ENCODE data around the gene SNN.

The SNN gene

DNA sequence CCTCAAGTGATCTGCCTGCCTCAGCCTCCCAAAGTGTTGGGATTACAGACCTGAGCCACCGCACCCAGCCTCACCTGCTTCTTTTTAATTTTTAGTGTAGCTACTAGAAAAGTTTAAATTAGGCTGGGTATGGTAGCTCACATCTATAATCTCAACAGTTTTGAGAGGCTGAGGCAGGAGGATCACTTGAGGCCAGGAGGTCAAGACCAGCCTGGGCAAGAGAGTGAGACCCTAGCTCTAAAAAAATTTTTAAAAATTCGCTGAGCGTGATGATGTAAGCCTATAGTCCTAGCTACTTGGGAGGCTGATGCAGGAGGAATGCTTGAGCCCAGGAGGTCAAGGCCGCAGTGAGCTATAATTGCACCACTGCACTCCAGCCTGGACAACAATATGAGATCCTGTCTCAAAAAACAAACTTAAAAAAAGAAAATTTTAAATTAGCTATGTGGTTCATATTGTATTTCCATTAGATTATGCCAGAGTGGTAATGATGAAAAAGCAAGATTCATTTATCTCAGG, 39.5 kb downstream of the SNN start:
- Histone ChIP-seq H2AFZ (ENCODE audit: low read length) (no peak overlapping the region), H3K9me3 (ENCODE audit: insufficient read depth, low read depth, low read length) (no peaks in the 10 kb centered on the region), H3K4me2 (ENCODE audit: low read depth, low read length, poor library complexity, severe bottlenecking) (no peak overlapping the region), H3K27me3 (ENCODE audit: insufficient read depth, low read length, poor library complexity, severe bottlenecking) (no peaks in the 10 kb centered on the region), H3F3A (ENCODE audit: low read depth) (no peaks in the 10 kb centered on the region), H3K9ac (ENCODE audit: low read depth, low read length, poor library complexity, severe bottlenecking) (no peak overlapping the region), H3K79me2 (ENCODE audit: insufficient read depth, low read length) (no peaks in the 10 kb centered on the region), H4K20me1 (ENCODE audit: insufficient read depth, low read length, poor library complexity, severe bottlenecking) (no peaks in the 10 kb centered on the region), H3K9me2 (replicated peaks; ENCODE audit: low read depth, low read length) (no peaks in the 10 kb centered on the region), H3K36me3 (ENCODE audit: insufficient read depth, low read length) (peaks cover 10% of the 10 kb centered on the region; the same call in 1 of the 2 replicates), H3K4me3 (ENCODE audit: low read length, poor library complexity, severe bottlenecking) (no peak overlapping the region), H3K4me1 (ENCODE audit: insufficient read depth, low read length, poor library complexity, severe bottlenecking) (no peaks in the 10 kb centered on the region)
- TF ChIP-seq, protein P1, sequence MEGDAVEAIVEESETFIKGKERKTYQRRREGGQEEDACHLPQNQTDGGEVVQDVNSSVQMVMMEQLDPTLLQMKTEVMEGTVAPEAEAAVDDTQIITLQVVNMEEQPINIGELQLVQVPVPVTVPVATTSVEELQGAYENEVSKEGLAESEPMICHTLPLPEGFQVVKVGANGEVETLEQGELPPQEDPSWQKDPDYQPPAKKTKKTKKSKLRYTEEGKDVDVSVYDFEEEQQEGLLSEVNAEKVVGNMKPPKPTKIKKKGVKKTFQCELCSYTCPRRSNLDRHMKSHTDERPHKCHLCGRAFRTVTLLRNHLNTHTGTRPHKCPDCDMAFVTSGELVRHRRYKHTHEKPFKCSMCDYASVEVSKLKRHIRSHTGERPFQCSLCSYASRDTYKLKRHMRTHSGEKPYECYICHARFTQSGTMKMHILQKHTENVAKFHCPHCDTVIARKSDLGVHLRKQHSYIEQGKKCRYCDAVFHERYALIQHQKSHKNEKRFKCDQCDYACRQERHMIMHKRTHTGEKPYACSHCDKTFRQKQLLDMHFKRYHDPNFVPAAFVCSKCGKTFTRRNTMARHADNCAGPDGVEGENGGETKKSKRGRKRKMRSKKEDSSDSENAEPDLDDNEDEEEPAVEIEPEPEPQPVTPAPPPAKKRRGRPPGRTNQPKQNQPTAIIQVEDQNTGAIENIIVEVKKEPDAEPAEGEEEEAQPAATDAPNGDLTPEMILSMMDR (conservative IDR thresholded peaks at IDR 0.05; ENCODE audit: low read length) = no peak
- TF ChIP-seq EZH2phosphoT487 (IDR thresholded peaks at IDR 0.05; ENCODE audit: borderline replicate concordance) = no peak

DNA sequence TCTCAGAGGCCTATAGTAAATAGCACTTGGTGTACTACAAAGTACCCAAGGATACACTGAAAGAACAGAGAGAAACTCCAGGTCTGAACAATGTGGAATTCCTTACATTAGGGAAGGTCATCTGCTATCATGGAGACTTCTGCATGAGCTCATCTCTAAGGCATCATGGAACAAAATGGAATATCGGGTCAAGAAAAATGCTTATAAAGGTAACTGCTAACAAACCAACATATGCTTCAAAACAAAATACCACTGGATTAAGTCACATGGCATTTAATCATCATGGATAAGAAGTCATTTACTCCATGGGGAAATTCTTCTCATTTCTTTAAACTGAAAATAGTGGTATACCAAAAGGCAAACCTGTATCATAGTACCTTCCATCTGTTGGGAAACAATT, 40.2 kb downstream of the SNN start:
- Histone ChIP-seq H3F3A (ENCODE audit: low read depth) (no peaks in the 10 kb centered on the region), H3K79me2 (ENCODE audit: insufficient read depth, low read length) (no peaks in the 10 kb centered on the region), H3K9ac (ENCODE audit: low read depth, low read length, poor library complexity, severe bottlenecking) (no peak overlapping the region), H3K4me3 (ENCODE audit: low read length, poor library complexity, severe bottlenecking) (no peak overlapping the region), H4K20me1 (ENCODE audit: insufficient read depth, low read length, poor library complexity, severe bottlenecking) (no peaks in the 10 kb centered on the region), H3K27me3 (ENCODE audit: insufficient read depth, low read length, poor library complexity, severe bottlenecking) (no peaks in the 10 kb centered on the region), H3K36me3 (ENCODE audit: insufficient read depth, low read length) (peaks cover 10% of the 10 kb centered on the region; the same call in 1 of the 2 replicates), H3K4me2 (ENCODE audit: low read depth, low read length, poor library complexity, severe bottlenecking) (no peak overlapping the region), H3K9me3 (ENCODE audit: insufficient read depth, low read depth, low read length) (no peaks in the 10 kb centered on the region), H3K4me1 (ENCODE audit: insufficient read depth, low read length, poor library complexity, severe bottlenecking) (no peaks in the 10 kb centered on the region), H2AFZ (ENCODE audit: low read length) (no peak overlapping the region), H3K9me2 (replicated peaks; ENCODE audit: low read depth, low read length) (no peaks in the 10 kb centered on the region)
- TF ChIP-seq, protein P1 (conservative IDR thresholded peaks at IDR 0.05; ENCODE audit: low read length) = no peak
- no peak for TF ChIP-seq EZH2phosphoT487 (IDR thresholded peaks at IDR 0.05; ENCODE audit: borderline replicate concordance)

DNA sequence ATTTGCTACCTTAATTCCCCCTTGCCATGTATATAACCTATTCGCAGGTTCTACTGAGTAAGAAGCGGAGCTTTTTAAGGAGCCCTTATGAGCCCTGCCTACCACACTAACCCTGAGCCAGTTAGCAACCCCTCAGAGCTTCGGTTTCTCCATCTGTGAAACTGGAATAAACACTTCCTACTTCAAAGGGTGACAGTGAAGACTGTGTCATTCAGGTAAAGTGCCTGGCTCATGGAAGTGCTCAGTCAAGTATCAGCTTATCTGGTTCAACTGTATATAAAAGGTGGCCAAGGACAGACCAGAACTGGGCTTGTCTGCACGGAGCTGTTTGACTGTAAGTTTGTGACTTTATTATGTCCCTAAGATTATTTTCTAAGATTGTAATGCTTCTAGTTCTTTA, 43.4 kb downstream of the SNN start:
- Histone ChIP-seq H4K20me1 (ENCODE audit: insufficient read depth, low read length, poor library complexity, severe bottlenecking) (no peaks in the 10 kb centered on the region), H3F3A (ENCODE audit: low read depth) (no peaks in the 10 kb centered on the region), H3K9me2 (replicated peaks; ENCODE audit: low read depth, low read length) (no peaks in the 10 kb centered on the region), H2AFZ (ENCODE audit: low read length) (no peak overlapping the region), H3K4me1 (ENCODE audit: insufficient read depth, low read length, poor library complexity, severe bottlenecking) (peaks cover 4% of the 10 kb centered on the region), H3K9ac (ENCODE audit: low read depth, low read length, poor library complexity, severe bottlenecking) (no peak overlapping the region), H3K4me2 (ENCODE audit: low read depth, low read length, poor library complexity, severe bottlenecking) (no peak overlapping the region), H3K9me3 (ENCODE audit: insufficient read depth, low read depth, low read length) (no peaks in the 10 kb centered on the region), H3K4me3 (ENCODE audit: low read length, poor library complexity, severe bottlenecking) (no peak overlapping the region), H3K36me3 (ENCODE audit: insufficient read depth, low read length) (peaks cover 10% of the 10 kb centered on the region; the same call in 1 of the 2 replicates), H3K27me3 (ENCODE audit: insufficient read depth, low read length, poor library complexity, severe bottlenecking) (no peaks in the 10 kb centered on the region), H3K79me2 (ENCODE audit: insufficient read depth, low read length) (no peaks in the 10 kb centered on the region)
- TF ChIP-seq EZH2phosphoT487 (IDR thresholded peaks at IDR 0.05; ENCODE audit: borderline replicate concordance) = no peak
- TF ChIP-seq, protein P1 (conservative IDR thresholded peaks at IDR 0.05; ENCODE audit: low read length) = no peak
